Stimulated activated memory B cell treated with anti-CD40 and anti-IgM and Interleukin-4, amounts not matched to agents 10 μg/mL and 1 μg/mL and 100 μg/mL, for 72 hours (primary cell): ENCODE data around the gene ADRM1.

ENCODE experiments used
- ATAC-seq: fragments of 150-1000 bp; cut with Tn5 transposase; 2 replicates; pipeline ENCODE4 v1.10.0; 2021
- H3K27ac Mint-ChIP-seq: one replicate; pipeline ENCODE4 v1.8.0; 2022; ENCODE audit warnings: mild to moderate bottlenecking, mixed read lengths
- H3K27me3 Mint-ChIP-seq: one replicate; pipeline ENCODE4 v1.8.0; 2022; ENCODE audit warnings: mixed read lengths
- H3K36me3 Mint-ChIP-seq: one replicate; pipeline ENCODE4 v1.8.0; 2022; ENCODE audit warnings: mixed read lengths
- H3K4me1 Mint-ChIP-seq: one replicate; pipeline ENCODE4 v1.8.0; 2022; ENCODE audit warnings: mixed read lengths
- H3K4me3 Mint-ChIP-seq: one replicate; pipeline ENCODE4 v1.8.0; 2022; ENCODE audit warnings: mild to moderate bottlenecking, moderate library complexity, mixed read lengths
- H3K9me3 Mint-ChIP-seq: one replicate; pipeline ENCODE4 v1.8.0; 2022; ENCODE audit warnings: mixed read lengths

Gene ADRM1

DNA sequence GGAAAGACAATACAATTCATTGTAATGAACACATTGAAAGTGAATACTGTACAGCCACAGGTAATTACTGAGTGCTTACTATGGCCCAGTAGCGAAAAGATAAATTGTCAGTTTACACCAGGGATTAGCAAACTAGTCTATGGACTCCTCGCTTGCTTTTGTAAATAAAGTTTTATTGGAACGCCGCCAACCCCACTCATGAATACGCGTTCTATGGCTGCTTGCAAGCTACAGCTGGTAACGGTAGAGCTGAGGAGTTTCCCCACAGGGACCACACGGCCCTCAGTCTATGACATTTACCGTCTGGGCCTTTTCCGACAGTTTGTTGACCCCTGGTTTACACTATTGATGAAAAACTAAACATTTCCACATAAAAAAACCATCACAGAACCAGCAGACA lies 40.1 kb downstream of the ADRM1 start:
- Mint-ChIP-seq H3K27ac (no peak overlapping the region), H3K4me3 (no peak overlapping the region), H3K36me3 (peaks cover 15% of the 10 kb centered on the region), H3K27me3 (no peaks in the 10 kb centered on the region), H3K4me1 (peaks cover 29% of the 10 kb centered on the region), H3K9me3 (peaks cover 3% of the 10 kb centered on the region)
- no peak for ATAC-seq

DNA sequence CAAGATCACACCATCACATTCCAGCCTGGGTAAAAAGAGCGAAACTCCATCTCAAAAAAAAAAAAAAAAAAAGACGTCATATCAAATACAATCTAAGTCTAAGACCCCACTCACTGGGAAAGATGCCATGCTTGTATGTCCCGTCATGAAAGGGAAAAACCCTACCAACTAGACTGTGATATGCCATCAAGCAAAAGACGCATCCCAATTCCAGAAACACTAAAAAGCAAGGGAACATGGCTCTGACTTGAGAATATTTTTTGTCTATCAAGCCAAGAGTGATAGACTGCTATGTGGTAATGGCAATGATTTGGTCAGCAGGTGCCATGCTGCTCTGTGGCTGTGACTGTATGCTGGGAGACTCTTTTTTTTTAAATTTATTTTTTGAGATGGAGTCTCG lies 41.3 kb downstream of the ADRM1 start:
- Mint-ChIP-seq H3K9me3 (peaks cover 7% of the 10 kb centered on the region), H3K4me3 (no peak overlapping the region), H3K36me3 (peaks cover 24% of the 10 kb centered on the region), H3K4me1 (peaks cover 17% of the 10 kb centered on the region), H3K27me3 (no peaks in the 10 kb centered on the region), H3K27ac (no peak overlapping the region)
- no peak for ATAC-seq

DNA sequence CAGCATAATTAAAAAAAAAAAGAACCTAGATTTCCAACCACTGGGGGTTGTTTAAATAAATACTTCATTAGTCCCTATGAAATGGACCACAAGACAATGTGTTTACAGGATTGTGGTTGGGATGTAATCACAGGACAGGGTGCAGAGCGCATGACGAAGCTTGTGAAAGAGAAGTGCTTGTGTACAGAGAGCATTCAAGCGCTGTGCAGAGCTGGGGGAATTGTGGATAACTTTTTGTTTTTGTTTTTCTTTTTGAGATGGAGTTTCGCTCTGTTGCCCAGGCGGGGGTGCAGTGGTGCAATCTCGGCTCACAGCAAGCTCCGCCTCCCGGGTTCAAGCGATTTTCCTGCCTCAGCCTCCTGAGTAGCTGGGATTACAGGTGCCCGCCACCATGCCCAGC lies 42.0 kb downstream of the ADRM1 start:
- no peak for ATAC-seq
- Mint-ChIP-seq H3K9me3 (peaks cover 7% of the 10 kb centered on the region), H3K27ac (no peak overlapping the region), H3K4me1 (peaks cover 10% of the 10 kb centered on the region), H3K27me3 (no peaks in the 10 kb centered on the region), H3K4me3 (no peak overlapping the region), H3K36me3 (peaks cover 27% of the 10 kb centered on the region)

DNA sequence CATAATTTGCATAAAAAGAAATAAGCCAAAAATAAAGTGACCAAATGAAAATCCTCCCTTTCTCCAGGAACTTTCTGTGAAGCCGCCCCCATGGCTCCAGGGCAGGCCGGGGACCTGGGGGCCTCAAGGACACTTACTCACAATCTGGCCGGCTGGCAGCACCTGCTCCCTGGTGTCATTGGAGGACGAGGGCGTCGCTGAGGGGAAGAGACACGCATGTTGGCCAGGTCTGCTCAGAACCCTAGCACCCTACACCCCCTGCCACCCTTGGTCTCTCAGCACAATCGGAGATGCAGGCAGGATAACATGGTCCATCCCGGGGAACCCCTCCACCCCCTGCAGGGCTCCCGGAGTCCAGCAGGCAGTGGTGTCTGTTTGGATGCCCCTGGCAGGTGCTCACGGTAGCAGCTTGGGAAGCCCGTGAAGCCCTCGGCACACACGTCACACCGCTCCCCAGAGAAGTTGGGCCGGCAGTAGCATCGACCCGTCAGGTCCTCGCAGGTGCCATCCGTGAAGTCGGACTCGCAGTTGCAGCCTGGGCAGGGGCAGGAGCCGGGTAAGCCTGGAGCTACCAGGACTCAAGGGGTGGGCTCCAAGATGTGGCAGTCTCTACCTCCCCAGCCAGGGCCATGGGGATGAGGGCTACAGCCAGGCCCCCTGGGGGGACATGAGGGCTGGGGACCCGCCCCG lies 43.0 kb downstream of the ADRM1 start:
- Mint-ChIP-seq H3K36me3 (peaks cover 25% of the 10 kb centered on the region), H3K27me3 (no peaks in the 10 kb centered on the region)

DNA sequence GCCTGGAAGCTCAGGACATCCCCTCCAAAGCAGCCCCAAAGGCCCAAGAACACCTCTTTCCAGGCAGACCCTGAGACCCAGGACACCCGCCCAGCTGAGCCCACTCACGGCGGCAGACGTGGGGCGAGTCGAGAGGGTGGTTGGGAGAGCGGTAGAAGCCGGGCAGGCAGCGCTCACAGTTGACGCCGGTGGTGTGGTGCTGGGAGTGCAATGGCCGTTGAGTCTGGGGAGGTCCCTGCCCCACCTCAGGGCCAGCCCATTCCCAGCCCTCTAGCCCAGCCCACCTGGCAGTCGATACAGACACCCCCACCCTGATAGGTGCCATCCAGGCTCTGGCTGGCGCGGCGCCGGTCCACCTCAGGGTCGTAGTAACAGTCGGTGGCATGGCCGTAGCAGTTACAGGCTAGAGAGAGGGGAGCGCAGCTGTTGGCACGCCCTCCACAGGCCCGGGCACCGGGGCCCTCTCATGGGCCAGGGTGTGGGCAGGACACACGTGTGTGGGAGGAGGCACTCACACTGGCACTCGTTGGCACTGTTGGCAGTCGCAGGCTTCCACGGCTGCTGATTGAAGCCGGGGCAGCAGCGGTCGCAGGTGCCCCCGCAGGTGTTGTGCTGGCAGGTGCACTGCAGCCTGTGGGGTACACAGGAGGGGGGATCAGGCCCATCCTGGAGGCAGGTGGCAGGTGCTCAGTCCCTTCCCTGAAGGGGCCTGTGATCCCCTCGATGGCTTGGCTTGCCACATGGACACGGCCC lies 43.8 kb downstream of the ADRM1 start:
- ATAC-seq, result peak; percentile 6
- H3K4me1 Mint-ChIP-seq, result peaks cover 6% of the 10 kb centered on the region
- H3K27ac Mint-ChIP-seq, result no peak overlapping the region
- no peak overlapping the region for H3K4me3 Mint-ChIP-seq
- peaks cover 22% of the 10 kb centered on the region for H3K36me3 Mint-ChIP-seq
- no peaks in the 10 kb centered on the region for H3K27me3 Mint-ChIP-seq
- peaks cover 6% of the 10 kb centered on the region for H3K9me3 Mint-ChIP-seq

More for the DNA sequence above, 43.0 kb downstream of the ADRM1 start:
- no peak for ATAC-seq
- Mint-ChIP-seq H3K4me1 (peaks cover 10% of the 10 kb centered on the region), H3K27ac (no peak overlapping the region), H3K4me3 (no peak overlapping the region), H3K9me3 (peaks cover 7% of the 10 kb centered on the region)

DNA sequence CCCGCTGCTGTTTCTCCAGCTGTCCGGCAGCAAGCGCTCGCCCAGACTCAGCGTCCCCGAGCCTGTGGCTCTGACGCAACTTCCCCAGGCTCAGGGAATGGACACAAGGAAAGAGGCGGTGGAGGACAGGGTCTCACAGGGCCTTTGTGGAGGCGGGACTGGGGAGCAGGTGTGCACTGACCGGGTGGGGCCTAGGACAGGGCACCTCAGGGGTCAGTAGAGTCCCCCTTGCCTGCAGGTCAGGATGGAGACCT lies 44.3 kb downstream of the ADRM1 start:
- H3K9me3 Mint-ChIP-seq, result peaks cover 5% of the 10 kb centered on the region
- no peaks in the 10 kb centered on the region for H3K27me3 Mint-ChIP-seq
- H3K36me3 Mint-ChIP-seq, result peaks cover 19% of the 10 kb centered on the region
- H3K4me3 Mint-ChIP-seq, result no peak overlapping the region
- no peak for ATAC-seq
- peaks cover 4% of the 10 kb centered on the region for H3K4me1 Mint-ChIP-seq
- H3K27ac Mint-ChIP-seq, result no peak overlapping the region

DNA sequence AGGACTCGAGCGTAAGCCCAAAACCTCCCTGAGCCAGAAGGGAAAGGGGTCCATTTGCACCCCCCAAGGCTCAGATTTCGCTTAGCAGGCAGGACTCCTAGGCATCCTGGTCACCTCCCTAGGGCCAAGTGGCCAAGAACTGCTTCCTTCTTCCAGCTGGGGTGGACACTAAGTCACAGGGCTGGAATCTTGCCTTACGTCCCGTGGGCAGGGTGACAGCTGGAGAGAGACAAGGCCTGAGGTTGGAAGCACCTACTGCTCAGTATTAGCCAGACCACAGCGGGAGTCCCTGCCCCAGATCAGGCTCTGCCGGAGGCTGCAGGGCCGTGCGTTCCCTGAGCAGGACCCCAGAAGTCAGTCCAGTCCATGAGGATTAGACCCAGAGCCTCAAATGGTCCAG lies 44.6 kb downstream of the ADRM1 start:
- H3K27ac Mint-ChIP-seq, result no peak overlapping the region
- ATAC-seq, result no peak
- no peaks in the 10 kb centered on the region for H3K27me3 Mint-ChIP-seq
- H3K4me3 Mint-ChIP-seq, result no peak overlapping the region
- H3K9me3 Mint-ChIP-seq, result peaks cover 5% of the 10 kb centered on the region
- H3K4me1 Mint-ChIP-seq, result peaks cover 4% of the 10 kb centered on the region
- H3K36me3 Mint-ChIP-seq, result peaks cover 19% of the 10 kb centered on the region

DNA sequence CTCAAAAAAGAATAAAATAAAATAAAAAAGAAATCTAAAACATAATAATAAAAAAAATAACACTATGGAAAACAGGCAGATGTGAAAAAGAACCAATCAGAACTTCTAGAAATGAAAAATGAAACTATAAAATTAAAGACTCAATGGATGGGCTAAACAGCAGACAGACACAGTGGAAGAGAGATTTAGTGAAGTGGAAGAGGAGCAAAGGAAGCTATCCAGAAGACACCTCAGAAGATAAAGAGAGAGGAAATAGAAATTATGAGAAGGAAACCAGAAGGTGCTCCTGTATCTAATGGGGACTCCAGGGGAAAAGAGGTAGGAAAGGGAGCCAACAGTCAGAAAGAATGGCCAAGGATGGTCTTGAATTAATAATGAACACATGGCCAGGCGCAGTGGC lies 45.8 kb downstream of the ADRM1 start:
- H3K4me3 Mint-ChIP-seq, result no peak overlapping the region
- H3K4me1 Mint-ChIP-seq, result peaks cover 4% of the 10 kb centered on the region
- peaks cover 13% of the 10 kb centered on the region for H3K36me3 Mint-ChIP-seq
- ATAC-seq, result no peak
- peaks cover 5% of the 10 kb centered on the region for H3K9me3 Mint-ChIP-seq
- no peaks in the 10 kb centered on the region for H3K27me3 Mint-ChIP-seq
- peak overlapping the region; percentile 73 for H3K27ac Mint-ChIP-seq

DNA sequence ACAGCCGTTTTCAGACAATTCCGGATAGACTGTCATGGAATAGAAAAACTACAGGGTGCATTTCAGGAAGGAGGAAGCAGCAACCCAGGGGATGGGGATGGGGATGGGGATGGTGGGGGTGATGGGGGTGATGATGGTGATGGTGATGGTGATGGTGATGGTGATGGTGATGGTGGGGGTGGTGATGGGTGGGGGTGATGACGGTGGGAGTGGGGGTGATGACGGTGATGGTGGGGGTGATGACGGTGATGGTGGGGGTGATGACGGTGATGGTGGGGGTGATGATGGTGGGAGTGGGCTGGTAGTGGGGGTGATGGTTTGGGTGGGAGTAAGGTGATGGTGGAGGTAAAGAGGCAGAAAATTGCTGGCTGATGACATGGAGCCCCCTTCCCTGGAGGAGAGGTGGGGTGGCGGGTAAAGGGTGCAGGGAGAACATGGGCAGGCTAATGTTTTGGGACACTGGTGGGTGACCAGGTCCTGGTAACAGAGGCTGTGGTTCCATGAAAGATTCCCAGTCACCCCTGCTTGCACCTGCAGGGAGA lies 46.8 kb downstream of the ADRM1 start:
- ATAC-seq, result no peak
- peaks cover 13% of the 10 kb centered on the region for H3K36me3 Mint-ChIP-seq
- peaks cover 4% of the 10 kb centered on the region for H3K4me1 Mint-ChIP-seq
- peaks cover 5% of the 10 kb centered on the region for H3K9me3 Mint-ChIP-seq
- no peak overlapping the region for H3K4me3 Mint-ChIP-seq
- H3K27ac Mint-ChIP-seq, result no peak overlapping the region
- H3K27me3 Mint-ChIP-seq, result no peaks in the 10 kb centered on the region

DNA sequence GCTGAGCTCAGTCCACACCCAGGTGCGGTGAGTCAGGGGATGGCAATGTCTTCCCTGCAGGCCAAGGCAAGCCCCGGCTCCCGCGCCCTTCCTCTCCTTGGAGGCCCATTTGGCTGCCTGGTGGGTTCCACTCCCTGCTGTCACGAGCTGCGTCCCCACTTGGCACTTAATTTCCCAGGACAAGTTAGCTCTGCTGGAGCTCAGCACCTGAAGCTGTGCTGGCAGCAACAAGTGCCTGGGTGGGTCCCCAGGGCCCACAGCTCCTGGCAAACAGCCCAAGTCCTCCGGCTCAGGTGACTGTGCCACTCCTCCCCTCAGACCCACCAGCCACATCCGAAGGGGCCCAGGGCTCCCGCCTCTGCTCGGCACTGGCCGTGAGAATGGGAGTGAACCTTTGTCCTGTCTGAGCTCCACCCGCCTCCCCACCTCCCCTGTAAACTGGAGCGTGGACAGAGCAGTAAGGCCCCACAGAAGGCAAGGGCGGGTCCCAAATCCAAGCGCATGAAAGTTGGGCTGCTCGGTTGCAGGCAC lies 47.4 kb downstream of the ADRM1 start:
- H3K4me3 Mint-ChIP-seq, result no peak overlapping the region
- H3K27ac Mint-ChIP-seq, result no peak overlapping the region
- H3K36me3 Mint-ChIP-seq, result peaks cover 13% of the 10 kb centered on the region
- peaks cover 5% of the 10 kb centered on the region for H3K9me3 Mint-ChIP-seq
- H3K27me3 Mint-ChIP-seq, result no peaks in the 10 kb centered on the region
- H3K4me1 Mint-ChIP-seq, result peaks cover 4% of the 10 kb centered on the region
- ATAC-seq, result no peak

DNA sequence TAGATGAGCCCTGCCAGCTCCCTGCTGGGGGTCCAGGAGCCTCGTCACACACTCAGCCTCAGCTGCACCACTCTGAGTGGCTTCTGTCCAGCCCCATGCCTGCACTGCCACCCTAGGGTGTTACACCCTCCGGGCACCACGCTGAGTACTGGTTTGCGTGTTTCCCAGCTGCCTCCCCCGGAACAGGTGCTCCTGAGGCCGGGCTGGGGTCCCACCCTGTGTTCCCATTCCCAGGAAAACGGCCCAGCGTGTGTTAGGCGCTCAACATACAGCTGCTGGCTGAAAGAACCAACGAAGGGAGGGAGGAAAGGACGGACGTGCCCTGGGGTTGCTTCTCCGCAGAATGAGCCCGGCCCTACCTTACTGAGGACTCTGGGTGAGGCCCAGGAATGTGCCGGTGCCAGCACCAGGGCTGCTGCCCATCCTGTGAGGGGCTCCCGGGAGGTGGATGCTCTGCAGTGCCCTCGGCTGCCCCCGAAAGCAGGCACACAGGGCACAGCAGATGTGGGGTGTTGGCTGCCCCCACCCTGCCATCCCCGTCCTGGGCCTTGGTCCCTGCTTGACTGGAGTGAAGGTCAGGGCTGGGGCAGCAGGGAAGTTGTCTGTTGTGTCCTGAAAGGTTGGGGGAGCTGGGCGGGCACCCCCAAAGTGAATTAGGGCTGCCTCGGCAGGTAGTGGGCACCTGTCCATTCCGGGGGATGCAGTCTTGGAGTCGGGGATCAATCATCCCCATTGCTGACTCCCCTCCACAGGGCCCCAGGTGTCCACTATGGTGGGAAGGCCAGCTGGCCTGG lies 48.0 kb downstream of the ADRM1 start:
- no peak overlapping the region for H3K4me3 Mint-ChIP-seq
- no peak for ATAC-seq
- H3K4me1 Mint-ChIP-seq, result peaks cover 4% of the 10 kb centered on the region
- H3K27me3 Mint-ChIP-seq, result no peaks in the 10 kb centered on the region
- H3K36me3 Mint-ChIP-seq, result peaks cover 13% of the 10 kb centered on the region
- H3K9me3 Mint-ChIP-seq, result peaks cover 5% of the 10 kb centered on the region
- no peak overlapping the region for H3K27ac Mint-ChIP-seq

DNA sequence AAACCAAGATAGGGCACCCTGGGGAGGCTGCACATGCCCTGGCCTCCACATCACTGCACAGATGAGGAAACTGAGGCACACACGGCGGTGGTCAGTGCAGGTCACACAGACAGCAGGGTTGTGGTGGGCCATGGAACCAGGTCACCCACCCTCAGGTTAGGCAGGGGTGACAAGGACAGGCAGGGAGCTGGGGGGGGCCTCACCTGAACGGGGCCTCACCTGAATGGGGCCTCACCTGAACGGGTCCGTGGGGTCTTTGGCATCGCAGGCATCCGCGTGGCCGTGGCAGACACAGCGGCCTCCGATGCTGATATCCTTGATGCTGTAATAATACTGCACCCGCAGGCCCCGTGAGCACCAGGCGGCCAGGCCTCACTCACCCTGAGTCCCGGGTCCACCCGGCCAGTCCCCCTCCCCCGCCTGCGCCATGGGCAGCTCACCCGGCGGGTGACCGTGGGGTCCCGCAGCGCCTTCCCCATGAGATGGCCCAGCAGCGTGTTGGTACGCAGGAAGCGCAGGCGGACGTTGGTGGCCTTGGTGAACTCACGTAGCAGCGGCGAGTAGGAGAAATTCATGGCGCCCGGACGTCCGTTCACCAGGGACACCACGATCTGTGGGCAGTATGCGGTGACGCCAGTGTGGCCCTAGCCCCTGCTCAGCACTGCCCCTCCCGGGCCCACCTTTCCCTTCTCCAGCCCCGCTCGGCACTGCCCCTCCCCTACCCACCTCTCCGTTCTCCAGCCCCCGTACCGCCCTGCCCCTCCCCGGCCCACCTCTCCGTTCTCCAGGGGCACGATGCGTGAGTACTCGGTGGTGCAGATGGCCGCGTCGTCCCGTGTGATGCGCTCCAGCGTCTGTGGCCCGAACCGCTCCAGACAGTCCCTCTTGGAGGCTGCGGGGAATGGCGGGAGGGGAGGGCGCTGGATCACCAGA lies 48.9 kb downstream of the ADRM1 start:
- Mint-ChIP-seq H3K4me1 (peaks cover 4% of the 10 kb centered on the region), H3K27ac (no peak overlapping the region), H3K36me3 (peaks cover 13% of the 10 kb centered on the region), H3K4me3 (no peak overlapping the region), H3K27me3 (no peaks in the 10 kb centered on the region), H3K9me3 (peaks cover 5% of the 10 kb centered on the region)
- ATAC-seq, result no peak

DNA sequence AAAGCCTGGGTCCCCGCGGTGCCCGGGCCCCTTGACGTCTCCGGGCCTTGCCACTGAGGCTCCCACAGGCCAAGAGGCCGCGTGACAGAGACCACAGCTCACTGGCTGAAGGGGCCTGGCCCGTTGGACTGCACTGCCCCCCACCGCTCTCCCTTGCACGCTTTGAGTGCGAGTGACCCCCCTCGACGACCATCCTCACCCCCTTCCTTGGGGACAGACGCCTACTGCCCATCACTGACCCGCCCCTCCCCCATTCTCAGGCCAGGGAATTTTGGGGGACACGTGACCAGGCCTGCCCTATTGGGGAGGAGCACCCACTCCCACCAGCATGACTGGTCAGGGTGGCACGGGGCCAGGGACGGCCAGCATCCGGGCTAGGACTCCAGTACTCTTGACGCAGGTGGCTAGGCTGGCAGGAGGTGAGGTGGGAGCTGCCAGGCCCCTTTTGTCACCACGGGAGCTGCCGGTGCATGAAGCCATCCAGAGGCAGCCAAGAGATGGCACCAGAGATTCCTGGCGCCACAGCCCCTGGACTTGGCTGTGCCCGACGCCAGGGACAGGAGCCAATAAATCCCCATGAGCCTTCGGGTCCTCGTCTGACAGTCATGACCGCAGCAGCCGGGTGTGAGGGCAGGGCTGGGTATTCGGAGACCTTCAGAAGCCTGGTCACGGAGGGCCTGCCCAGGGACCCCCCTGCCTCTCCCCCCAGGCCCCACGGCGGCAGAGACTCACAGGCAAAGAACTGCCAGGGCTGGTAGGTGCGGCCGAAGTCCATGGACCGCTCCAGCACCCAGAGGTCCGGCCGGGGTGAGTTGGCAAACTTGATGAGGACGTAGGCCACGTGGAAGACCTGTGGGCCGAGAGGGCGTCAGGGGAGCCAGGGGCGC lies 49.8 kb downstream of the ADRM1 start:
- no peaks in the 10 kb centered on the region for H3K27me3 Mint-ChIP-seq
- no peak overlapping the region for H3K4me3 Mint-ChIP-seq
- peaks cover 13% of the 10 kb centered on the region for H3K36me3 Mint-ChIP-seq
- H3K4me1 Mint-ChIP-seq, result peaks cover 4% of the 10 kb centered on the region
- no peak for ATAC-seq
- no peak overlapping the region for H3K27ac Mint-ChIP-seq
- peaks cover 5% of the 10 kb centered on the region for H3K9me3 Mint-ChIP-seq
